Epithelial cell of prostate (primary cell): Measurements from ENCODE around the gene TMED8.
"Not testable (repeated sequence)": the region's sequence is repeated elsewhere in the genome, so short reads cannot be mapped to it uniquely, and the experiment has no call there.

Experiments used
- DNase-seq: peaks from one replicate; pipeline ENCODE4 v3.0.0-alpha.2; 2011; ENCODE audit warnings: low read depth, low spot score
- H3K27ac ChIP-seq: fragments of 450-650 bp; 2 replicates; pipeline ENCODE4 v1.5.1; 2017; ENCODE audit warnings: mild to moderate bottlenecking

Gene TMED8

GRCh38 chr14:77324289-77324688, 52.6 kb downstream of the TMED8 start:
- no peak for DNase-seq
- H3K27ac ChIP-seq: no peak overlapping the region

GRCh38 chr14:77323571-77323970, 53.3 kb downstream of the TMED8 start:
- H3K27ac ChIP-seq: no peak overlapping the region
- no peak for DNase-seq

- no peak for DNase-seq
- H3K27ac ChIP-seq: no peak overlapping the region
Measured at GRCh38 chr14:77322951-77323350, 53.9 kb downstream of the TMED8 start.

GRCh38 chr14:77322250-77322902, 54.5 kb downstream of the TMED8 start:
- no peak for DNase-seq
- peak overlapping the region; percentile 91 for H3K27ac ChIP-seq

- H3K27ac ChIP-seq: peak within 1 kb of the TSS; percentile 91
- peak; percentile 55 for DNase-seq
Measured at GRCh38 chr14:77320238-77320935, 56.5 kb downstream of the TMED8 start, which contains the start of gene POMT2. Gene POMT2 (minus strand): TSS chr14:77320883. CDS start chr14:77320681, 202 bp downstream.

- DNase-seq: no peak
- no peak overlapping the region for H3K27ac ChIP-seq
Measured at GRCh38 chr14:77319422-77319821, 57.5 kb downstream of the TMED8 start.

GRCh38 chr14:77318756-77319155, 58.1 kb downstream of the TMED8 start:
- not testable (repeated sequence) for H3K27ac ChIP-seq, DNase-seq

- no peak for DNase-seq
- no peak overlapping the region for H3K27ac ChIP-seq
Measured at GRCh38 chr14:77318006-77318553, 58.8 kb downstream of the TMED8 start.

GRCh38 chr14:77316872-77317301, 60.0 kb downstream of the TMED8 start:
- no peak overlapping the region for H3K27ac ChIP-seq
- DNase-seq: peak; percentile 24

- DNase-seq: no peak
- no peak overlapping the region for H3K27ac ChIP-seq
Measured at GRCh38 chr14:77316195-77316505, 60.7 kb downstream of the TMED8 start.

GRCh38 chr14:77314539-77315457, 62.1 kb downstream of the TMED8 start:
- peak overlapping the region; percentile 60 for H3K27ac ChIP-seq
- DNase-seq: no peak

GRCh38 chr14:77314043-77314442, 62.9 kb downstream of the TMED8 start:
- DNase-seq: peak; percentile 98
- H3K27ac ChIP-seq: peak overlapping the region; percentile 60

GRCh38 chr14:77313371-77313770, 63.5 kb downstream of the TMED8 start:
- DNase-seq: no peak
- H3K27ac ChIP-seq: peak overlapping the region; percentile 60

- peak; percentile 22 for DNase-seq
- H3K27ac ChIP-seq: no peak overlapping the region
Measured at GRCh38 chr14:77311217-77311616, 65.7 kb downstream of the TMED8 start.

GRCh38 chr14:77310026-77310425, 66.9 kb downstream of the TMED8 start:
- DNase-seq: no peak
- H3K27ac ChIP-seq: no peak overlapping the region

- no peak for DNase-seq
- no peak overlapping the region for H3K27ac ChIP-seq
Measured at GRCh38 chr14:77309131-77309530, 67.8 kb downstream of the TMED8 start.

GRCh38 chr14:77306851-77307496, 69.9 kb downstream of the TMED8 start:
- no peak for DNase-seq
- no peak overlapping the region for H3K27ac ChIP-seq

- DNase-seq: no peak
- H3K27ac ChIP-seq: no peak overlapping the region
Measured at GRCh38 chr14:77306416-77306815, 70.5 kb downstream of the TMED8 start.

- no peak overlapping the region for H3K27ac ChIP-seq
- no peak for DNase-seq
Measured at GRCh38 chr14:77305696-77306095, 71.2 kb downstream of the TMED8 start.
